Retinal pigment epithelial cell (primary cell): ENCODE measurements around the gene ZNF787.

Source experiments
- DNase-seq: peaks from one replicate; pipeline ENCODE4 v3.0.0-alpha.2; 2010; ENCODE audit warnings: low read depth
- H3K4me3 ChIP-seq: 2 replicates; pipeline ENCODE4 v1.5.1; 2011; ENCODE audit warnings: mild to moderate bottlenecking, low read length, control low read depth, moderate library complexity
- TF ChIP-seq, protein P1 (sequence below): conservative IDR thresholded peaks from 2 replicates; pipeline ENCODE4 v1.5.1; 2011; ENCODE audit warnings: low read depth, low read length, control low read depth, inconsistent platforms

The ZNF787 gene

DNA sequence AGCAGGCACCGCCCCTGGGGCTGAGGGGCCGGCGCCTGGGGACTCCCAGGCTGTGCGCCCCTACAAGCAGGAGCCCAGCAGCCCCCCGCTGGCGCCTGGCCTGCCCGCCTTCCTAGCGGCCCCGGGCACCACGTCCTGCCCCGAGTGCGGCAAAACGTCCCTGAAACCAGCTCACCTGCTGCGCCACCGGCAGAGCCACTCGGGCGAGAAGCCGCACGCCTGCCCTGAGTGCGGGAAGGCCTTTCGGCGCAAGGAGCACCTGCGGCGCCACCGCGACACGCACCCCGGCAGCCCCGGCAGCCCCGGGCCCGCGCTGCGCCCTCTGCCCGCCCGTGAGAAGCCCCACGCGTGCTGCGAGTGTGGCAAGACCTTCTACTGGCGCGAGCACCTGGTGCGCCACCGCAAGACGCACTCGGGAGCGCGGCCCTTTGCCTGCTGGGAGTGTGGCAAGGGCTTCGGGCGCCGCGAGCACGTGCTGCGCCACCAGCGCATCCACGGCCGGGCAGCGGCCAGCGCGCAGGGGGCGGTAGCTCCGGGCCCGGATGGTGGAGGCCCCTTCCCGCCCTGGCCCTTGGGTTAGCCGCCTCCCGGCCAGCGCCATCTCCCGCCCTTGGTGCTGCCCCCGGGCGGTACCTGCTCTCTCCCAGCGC, 38.7 kb upstream of the ZNF787 start:
- TF ChIP-seq, protein P1, sequence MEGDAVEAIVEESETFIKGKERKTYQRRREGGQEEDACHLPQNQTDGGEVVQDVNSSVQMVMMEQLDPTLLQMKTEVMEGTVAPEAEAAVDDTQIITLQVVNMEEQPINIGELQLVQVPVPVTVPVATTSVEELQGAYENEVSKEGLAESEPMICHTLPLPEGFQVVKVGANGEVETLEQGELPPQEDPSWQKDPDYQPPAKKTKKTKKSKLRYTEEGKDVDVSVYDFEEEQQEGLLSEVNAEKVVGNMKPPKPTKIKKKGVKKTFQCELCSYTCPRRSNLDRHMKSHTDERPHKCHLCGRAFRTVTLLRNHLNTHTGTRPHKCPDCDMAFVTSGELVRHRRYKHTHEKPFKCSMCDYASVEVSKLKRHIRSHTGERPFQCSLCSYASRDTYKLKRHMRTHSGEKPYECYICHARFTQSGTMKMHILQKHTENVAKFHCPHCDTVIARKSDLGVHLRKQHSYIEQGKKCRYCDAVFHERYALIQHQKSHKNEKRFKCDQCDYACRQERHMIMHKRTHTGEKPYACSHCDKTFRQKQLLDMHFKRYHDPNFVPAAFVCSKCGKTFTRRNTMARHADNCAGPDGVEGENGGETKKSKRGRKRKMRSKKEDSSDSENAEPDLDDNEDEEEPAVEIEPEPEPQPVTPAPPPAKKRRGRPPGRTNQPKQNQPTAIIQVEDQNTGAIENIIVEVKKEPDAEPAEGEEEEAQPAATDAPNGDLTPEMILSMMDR = no peak
- no peak for DNase-seq
- no peak overlapping the region for H3K4me3 ChIP-seq

- no peak overlapping the region for H3K4me3 ChIP-seq
- TF ChIP-seq, protein P1 = no peak
- no peak for DNase-seq
These were observed 38.0 kb upstream of the ZNF787 start for GRCh38 chr19:56159009-56159559.

GRCh38 chr19:56158170-56158757, 37.2 kb upstream of the ZNF787 start:
- no peak for DNase-seq
- TF ChIP-seq, protein P1 = no peak
- H3K4me3 ChIP-seq = no peak overlapping the region

- no peak for DNase-seq
- TF ChIP-seq, protein P1 = no peak
- H3K4me3 ChIP-seq = no peak overlapping the region
These were observed 35.7 kb upstream of the ZNF787 start for GRCh38 chr19:56156768-56157167.

DNA sequence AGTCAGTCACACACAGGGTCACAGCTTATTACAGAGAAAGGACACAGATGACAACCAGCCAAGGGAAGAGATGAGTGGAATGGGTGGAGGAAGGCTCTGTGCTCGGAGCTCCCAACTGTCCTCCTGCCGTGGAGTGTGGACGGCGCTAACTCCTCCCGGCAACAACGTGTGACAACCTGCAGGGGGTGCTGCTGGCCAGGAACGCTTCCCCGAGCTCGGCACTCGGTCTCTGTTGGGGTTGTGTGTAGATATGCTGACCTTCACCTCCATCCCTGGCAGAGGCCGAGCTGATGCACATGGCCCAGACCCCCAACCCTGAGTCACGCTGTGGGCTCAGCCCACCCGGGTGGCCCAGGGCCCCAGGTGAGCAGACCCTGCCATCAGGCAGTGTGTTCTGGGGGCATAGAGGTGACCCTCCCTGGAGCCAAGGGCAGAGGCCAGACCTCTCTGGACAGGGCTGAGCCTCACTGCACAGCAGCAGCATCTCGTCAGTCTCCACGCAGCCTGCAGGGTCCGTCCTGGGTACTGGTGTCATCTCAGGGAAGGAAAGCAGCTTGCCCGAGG, 34.1 kb upstream of the ZNF787 start:
- no peak overlapping the region for H3K4me3 ChIP-seq
- DNase-seq = no peak
- TF ChIP-seq, protein P1 = peak; percentile 48

DNA sequence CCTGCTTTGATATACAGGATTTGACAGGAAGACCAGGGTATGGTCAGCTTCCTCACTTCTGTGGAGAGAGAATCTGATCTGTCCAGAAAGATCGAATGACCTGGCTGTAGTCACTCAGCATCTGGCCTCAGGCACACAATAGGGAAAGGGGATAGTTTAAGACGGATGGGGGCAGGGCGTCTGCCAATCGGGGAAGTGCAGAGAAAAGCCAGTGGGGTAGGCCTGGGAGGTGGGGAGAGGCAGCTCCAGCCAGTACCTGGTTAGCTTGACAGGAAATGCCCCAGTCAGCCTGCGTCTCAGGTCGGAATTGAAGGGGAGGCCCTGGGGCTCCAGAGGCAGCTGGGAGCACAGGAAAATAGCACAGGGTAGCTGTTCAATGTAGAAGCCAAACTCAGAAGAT, 32.4 kb upstream of the ZNF787 start:
- DNase-seq = no peak
- H3K4me3 ChIP-seq = no peak overlapping the region
- TF ChIP-seq, protein P1 = no peak
